Measurements from ENCODE around the gene STAU1. TPM values are rescaled to one million over a fixed set of nuclear protein-coding genes. Genes with fewer than 3 reads are reported as not detected.

The STAU1 gene
- total and polyA plus RNA-seq, 5 donors from 2014 or later, result 29.6 to 67.6 (median 39.1) TPM

GRCh38 chr20:49078310-49078709, 109.8 kb downstream of the STAU1 start:
- Mint-ChIP-seq H3K9me3 (no peaks in the 10 kb centered on the region), H3K36me3 (peaks cover 21% of the 10 kb centered on the region)
- H3K36me3 ChIP-seq (ENCODE audit: control insufficient read depth, insufficient read depth, low read length), result peaks cover 87% of the 10 kb centered on the region

DNA sequence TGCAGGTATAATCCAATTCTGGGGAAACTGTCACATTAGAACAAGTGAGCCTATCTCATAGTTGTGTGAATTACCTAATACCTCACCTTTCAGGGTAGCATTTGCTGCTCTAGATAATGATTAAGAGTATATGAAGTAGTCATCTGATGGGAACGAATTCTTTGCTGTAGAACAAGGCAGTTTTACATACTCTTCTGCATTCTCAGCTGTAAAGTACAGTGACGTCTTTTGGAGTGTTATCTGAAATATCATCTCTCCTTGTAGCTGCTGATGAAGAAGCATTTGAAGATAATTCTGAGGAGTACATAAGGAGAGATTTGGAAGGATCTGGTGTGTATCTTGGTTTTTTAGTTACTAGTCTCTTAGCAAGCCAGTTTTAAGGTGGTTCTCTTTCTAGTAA, 113.6 kb downstream of the STAU1 start:
- Mint-ChIP-seq H3K4me3 (no peak overlapping the region), H3K27ac (peak overlapping the region in 2 of 3 donors; percentile 22 to 23), H3K36me3 (peaks cover 26% of the 10 kb centered on the region), H3K9me3 (no peaks in the 10 kb centered on the region), H3K27me3 (no peaks in the 10 kb centered on the region), H3K4me1 (peaks cover 0 to 8% (median 3%) of the 10 kb centered on the region in 4 donors)
- Histone ChIP-seq H3K4me1 (ENCODE audit: control insufficient read depth, insufficient read depth, low read length, poor library complexity, severe bottlenecking) (no peaks in the 10 kb centered on the region), H3K36me3 (ENCODE audit: control insufficient read depth, insufficient read depth, low read length) (peaks cover 90% of the 10 kb centered on the region), H3K4me3 (ENCODE audit: low read depth, low read length) (no peak overlapping the region), H3K9me3 (ENCODE audit: control insufficient read depth in 2 of 2, low read length in 2 of 2) (no peaks in the 10 kb centered on the region), H3K27ac (ENCODE audit: insufficient read depth, low read length, poor library complexity, severe bottlenecking) (no peak overlapping the region), H3K27me3 (ENCODE audit: control insufficient read depth, insufficient read depth, low read length) (no peaks in the 10 kb centered on the region)
- no peak for ATAC-seq (ENCODE audit: low read depth in 2 of 2)
- no peak for DNase-seq

More at GRCh38 chr20:49078310-49078709, 109.8 kb downstream of the STAU1 start:
- H3K27ac Mint-ChIP-seq, result no peak overlapping the region
- Histone ChIP-seq H3K4me3 (ENCODE audit: low read depth, low read length) (no peak overlapping the region), H3K4me1 (ENCODE audit: control insufficient read depth, insufficient read depth, low read length, poor library complexity, severe bottlenecking) (no peaks in the 10 kb centered on the region), H3K27me3 (ENCODE audit: control insufficient read depth, insufficient read depth, low read length) (no peaks in the 10 kb centered on the region), H3K9me3 (ENCODE audit: control insufficient read depth in 2 of 2, low read length in 2 of 2) (no peaks in the 10 kb centered on the region), H3K27ac (ENCODE audit: insufficient read depth, low read length, poor library complexity, severe bottlenecking) (no peak overlapping the region)
- H3K4me3 Mint-ChIP-seq, result no peak overlapping the region
- H3K4me1 Mint-ChIP-seq, result peaks cover 0 to 6% (median 2%) of the 10 kb centered on the region in 4 donors
- ATAC-seq (ENCODE audit: low read depth in 2 of 2) (no peak), DNase-seq (no peak)
- no peaks in the 10 kb centered on the region for H3K27me3 Mint-ChIP-seq

Other genes starting within 250 kb of the STAU1 start
- 29.6 TPM for gene CSE1L, start 142.0 kb downstream of the STAU1 start, total RNA-seq
- 10 to 100 TPM; 23.7 to 33.9 (median 24.5) TPM for gene CSE1L, start 142.0 kb downstream of the STAU1 start, polyA plus RNA-seq
- gene DDX27, start 31.1 kb upstream of the STAU1 start, total RNA-seq, result 105 TPM
- gene DDX27, start 31.1 kb upstream of the STAU1 start, polyA plus RNA-seq, result 10 to 100 TPM; 24.4 to 39.6 (median 34.8) TPM
- gene ZNFX1, start 89.7 kb upstream of the STAU1 start, total RNA-seq, result 64.6 TPM
- gene ZNFX1, start 89.7 kb upstream of the STAU1 start, polyA plus RNA-seq, result 10 to 100 TPM; 35.4 to 55.1 (median 50.2) TPM

Measured in CD4-positive, CD25-positive, alpha-beta regulatory T cell (primary cell).